ENCODE measurements around the gene MAN2A2. TPM values are rescaled to one million over a fixed set of nuclear protein-coding genes. Genes with fewer than 3 reads are reported as not detected.
"Not testable (repeated sequence)": the region's sequence is repeated elsewhere in the genome, so short reads cannot be mapped to it uniquely, and the experiment has no call there.

The MAN2A2 gene
- polyA plus RNA-seq, 1 donor = 39.8 TPM

GRCh38 chr15:90922712-90923322 lies 19.7 kb downstream of the MAN2A2 start:
- DNase-seq = not testable (repeated sequence)

DNA sequence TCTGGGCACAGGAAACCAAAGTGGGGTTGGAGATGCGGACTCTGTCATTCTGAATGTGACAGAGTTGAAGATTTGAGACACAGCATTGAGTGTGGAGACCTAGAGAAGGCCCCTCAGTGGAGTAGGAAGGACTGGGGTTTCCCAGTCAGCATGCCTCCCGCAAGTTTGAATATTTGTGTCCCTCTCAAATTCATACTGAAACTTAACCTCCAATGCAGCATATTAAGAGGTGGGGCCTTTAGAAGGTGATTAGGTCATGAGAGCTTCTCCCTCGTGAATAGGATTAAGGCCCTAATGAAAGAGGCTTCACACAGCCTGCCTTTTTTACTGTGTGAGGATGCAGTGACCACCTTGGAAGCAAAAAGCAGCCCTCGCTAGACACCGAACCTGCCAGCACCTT lies 21.3 kb downstream of the MAN2A2 start:
- no peak for DNase-seq

- DNase-seq = not testable (repeated sequence)
Measured at GRCh38 chr15:90926766-90927165, 23.7 kb downstream of the MAN2A2 start.

GRCh38 chr15:90928106-90928505 lies 25.0 kb downstream of the MAN2A2 start:
- not testable (repeated sequence) for DNase-seq

GRCh38 chr15:90929246-90930019 lies 26.3 kb downstream of the MAN2A2 start:
- no peak for DNase-seq

GRCh38 chr15:90930861-90931574 lies 27.9 kb downstream of the MAN2A2 start:
- no peak for DNase-seq

DNA sequence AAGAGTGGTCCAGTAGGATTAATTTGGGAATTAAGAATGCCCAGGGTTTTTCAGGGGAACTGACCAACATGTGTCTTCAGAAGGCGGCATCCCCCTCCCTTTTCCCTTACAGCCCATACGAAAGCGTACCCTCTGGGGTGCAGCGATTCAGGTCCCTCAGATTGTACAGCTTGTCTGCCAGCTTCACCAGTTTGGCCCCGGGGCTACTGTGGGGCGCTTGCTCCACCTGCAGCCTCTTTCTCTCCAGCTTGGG lies 28.4 kb downstream of the MAN2A2 start:
- DNase-seq = no peak

DNA sequence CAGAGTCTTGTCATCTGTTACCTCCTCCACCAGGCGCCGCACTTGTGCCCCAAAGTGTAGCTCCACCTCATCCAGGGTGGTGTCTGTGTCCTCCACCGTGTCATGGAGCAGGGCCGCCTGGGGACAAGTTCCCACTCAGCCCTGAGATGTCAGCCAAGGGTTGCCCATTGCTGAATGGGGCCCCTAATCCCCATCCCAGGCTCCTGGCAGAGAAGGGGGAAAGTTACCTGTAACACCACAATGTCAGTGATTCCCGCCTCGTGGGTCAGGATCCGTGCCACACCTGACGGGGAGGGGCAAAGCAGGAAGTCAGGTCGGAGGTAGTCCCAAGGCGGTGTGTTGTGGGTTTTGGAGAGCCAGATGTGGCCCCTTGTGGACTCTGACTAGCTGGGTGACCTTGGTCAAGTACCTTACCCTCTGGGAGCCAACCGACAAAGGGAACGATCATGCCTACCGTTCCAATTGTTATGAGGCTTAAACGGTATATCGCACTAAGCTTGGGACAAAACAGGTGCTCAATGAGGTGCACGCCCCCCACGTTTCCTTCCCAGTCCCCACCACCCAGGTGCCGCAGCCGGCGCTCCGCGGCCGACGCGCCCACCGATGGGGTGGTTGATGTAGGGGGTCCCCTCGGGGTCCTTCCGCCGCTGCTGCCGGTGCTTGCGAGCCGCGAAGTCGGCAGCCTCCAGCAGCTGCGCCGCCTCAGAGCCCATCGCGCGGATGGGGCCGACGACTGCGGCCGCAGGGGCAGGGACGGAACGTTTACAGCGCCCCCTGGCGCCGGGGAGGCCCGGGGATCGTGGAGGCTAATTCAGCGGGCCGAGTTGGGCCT lies 28.9 kb downstream of the MAN2A2 start, which contains the start of gene HDDC3:
Gene HDDC3 (minus strand): TSS at position 722 of the 832 bp plus-strand sequence. CDS start 9 bp downstream, at position 713.
- peak; percentile 91 for DNase-seq

GRCh38 chr15:90932660-90932991 lies 29.5 kb downstream of the MAN2A2 start:
- no peak for DNase-seq

DNA sequence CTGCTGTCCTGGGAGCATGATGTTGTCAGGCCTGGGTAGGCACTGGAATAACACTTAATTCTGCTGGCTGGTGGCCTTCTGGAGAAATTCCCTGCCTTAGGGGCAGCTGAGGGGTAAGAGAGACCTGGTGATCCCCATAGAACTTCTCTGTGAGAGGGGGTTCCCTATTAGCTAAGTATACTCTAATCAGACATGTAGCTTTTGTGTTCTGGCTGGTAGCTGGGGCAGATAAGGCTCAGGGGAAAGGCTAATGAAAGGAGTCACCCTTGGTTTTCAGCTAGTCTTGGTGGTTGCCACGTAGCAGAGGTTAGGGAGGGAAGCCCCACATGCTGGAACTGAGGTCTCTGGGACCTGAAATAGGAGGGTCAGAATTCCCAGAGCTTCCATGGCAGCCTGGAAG lies 30.2 kb downstream of the MAN2A2 start:
- no peak for DNase-seq

GRCh38 chr15:90934256-90934948 lies 31.3 kb downstream of the MAN2A2 start:
- DNase-seq = peak; percentile 80

GRCh38 chr15:90934949-90935751 lies 32.0 kb downstream of the MAN2A2 start, which contains the start of gene UNC45A:
Gene UNC45A, plus strand, starts transcription at chr15:90935285. Its CDS starts 40 bp downstream, at chr15:90935325.
- peak; percentile 90 for DNase-seq

DNA sequence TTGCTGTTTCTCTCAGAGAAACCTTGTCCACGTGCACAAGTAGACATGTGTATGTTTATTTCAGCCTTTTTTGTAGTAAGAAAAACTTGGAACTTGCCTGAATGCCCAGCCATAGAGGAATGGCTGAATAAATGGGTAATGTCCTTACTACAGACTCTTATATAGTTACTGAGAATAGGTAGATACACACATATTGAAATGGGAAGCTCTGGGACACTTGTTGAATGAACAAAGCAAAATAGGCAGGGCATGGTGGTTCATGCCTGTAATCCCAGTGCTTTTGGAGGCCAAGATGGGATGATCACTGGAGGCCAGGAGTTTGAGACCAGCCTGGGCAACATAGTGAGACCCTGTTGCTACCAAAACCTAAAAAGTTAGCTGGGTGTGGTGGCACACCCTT lies 33.7 kb downstream of the MAN2A2 start:
- no peak for DNase-seq

DNA sequence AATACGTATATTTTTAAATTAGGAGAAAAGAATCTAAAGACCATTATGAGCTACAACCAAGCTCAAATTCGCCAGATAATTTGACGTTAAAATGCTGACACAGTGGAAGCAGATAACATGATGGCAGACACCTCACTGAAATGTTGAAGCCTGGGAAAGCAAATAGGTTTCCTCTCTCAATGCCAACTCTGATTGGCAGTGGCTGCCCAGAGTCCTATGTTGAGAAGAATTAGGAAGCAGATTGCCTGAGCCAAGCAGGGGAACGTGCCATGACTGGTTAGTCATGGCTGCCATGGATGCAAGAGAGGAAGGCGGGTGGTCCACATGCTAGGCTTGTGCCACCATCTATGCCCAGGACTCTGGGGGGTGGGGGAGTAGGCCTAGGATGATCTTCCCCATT lies 35.2 kb downstream of the MAN2A2 start:
- no peak for DNase-seq

DNA sequence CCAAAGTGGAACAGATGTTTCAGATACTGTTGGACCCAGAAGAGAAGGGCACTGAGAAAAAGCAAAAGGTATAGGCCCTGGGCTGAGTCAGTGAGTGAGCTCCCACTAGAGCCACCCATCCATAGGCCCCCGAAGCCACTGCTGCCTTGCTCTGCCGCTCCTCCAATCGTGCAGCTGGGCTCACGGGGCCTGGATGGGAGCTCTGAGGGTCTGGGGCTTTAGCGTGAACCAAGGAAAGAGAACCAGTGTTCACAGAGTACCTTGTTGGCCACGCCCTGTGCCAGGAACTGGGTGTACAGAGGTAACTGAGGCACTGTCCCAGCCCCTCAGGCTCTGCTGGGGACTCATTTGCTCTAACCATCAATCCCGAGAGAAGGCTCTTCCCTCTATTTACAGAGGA lies 36.7 kb downstream of the MAN2A2 start:
- DNase-seq = no peak

DNA sequence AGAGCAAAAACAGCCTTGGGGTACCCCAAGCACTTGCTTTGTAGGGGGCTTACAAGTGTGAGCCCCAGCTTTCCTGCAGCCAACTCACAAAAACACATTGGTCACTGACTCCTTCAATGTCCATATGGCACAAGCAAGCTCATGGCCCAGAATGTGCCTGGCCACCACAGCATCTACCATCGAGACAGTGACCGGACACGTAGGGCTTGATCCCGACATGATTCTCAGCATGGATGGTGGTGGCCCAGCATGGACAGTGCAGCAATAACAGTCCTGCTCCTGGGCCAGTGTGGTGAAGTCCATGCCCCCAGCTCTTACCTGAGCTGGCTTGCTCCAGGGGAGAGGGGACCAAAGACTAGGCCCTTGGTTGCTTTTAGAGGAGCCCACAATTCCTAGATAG lies 37.9 kb downstream of the MAN2A2 start:
- no peak for DNase-seq

- DNase-seq = no peak
Measured at GRCh38 chr15:90942354-90943120, 39.4 kb downstream of the MAN2A2 start.

DNA sequence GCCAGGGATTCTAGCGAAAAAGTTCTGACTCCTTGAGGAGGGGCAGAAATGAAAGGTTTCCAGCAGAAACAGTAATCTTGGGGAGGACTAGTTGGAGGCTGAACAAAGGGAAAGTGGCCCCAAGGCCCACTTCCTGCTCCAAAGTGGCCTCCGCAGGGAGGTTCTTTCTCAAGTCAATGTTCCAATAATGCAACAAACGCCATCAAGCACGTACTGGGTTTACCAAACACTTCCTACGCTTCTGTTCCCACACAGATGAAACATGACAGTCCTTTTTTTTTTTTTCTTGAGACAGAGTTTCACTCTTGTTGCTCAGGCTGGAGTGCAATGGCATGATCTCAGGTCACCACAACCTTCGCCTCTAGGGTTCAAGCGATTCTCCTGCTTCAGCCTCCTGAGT lies 42.0 kb downstream of the MAN2A2 start:
- DNase-seq = no peak

- DNase-seq = no peak
Measured at GRCh38 chr15:90946538-90946937, 43.4 kb downstream of the MAN2A2 start.

DNA sequence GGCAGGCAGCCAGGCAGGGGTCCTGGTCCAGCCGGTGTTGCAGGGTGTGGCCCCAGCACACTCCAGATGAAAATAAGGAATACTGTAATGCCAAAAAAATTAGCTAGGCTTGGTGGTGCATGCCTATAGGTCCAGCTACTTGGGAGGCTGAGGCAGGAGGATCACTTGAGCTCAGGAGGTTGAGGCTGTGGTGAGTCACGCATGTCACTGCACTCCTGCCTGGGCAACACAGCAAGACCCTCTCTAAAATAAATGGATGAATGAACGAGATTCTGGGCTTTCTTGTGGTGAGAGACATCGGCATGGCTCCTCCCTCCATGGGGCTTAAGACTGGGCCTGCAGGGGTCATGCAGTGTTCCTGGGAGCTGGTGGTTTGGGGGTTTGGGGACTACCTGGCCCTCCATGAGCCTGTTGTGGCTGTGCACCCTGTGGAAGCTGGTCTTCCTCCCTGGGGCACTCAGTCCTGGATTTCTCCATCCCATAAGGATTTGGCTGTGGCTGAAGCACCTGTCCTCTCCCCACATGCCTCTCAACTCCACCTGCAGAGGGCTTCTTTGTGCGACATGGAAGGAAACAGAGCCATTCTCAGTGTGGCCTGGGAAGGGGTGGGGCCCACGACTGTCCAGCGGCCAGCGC lies 44.0 kb downstream of the MAN2A2 start:
- DNase-seq = no peak
